SIG-M5 treated with dmso at 0.1 percent for 504 hours (cell line): ENCODE data around the gene OTOP1.
"Not testable (repeated sequence)": the region's sequence is repeated elsewhere in the genome, so short reads cannot be mapped to it uniquely, and the experiment has no call there.

ENCODE experiments used
- DNase-seq: peaks from one replicate; lab custom pipeline; 2025; ENCODE audit not compliant: unreplicated experiment; lab: John Stamatoyannopoulos, UW

Gene OTOP1

GRCh38 chr4:4239551-4239950, 12.8 kb upstream of the OTOP1 start:
- not testable (repeated sequence) for DNase-seq

DNA sequence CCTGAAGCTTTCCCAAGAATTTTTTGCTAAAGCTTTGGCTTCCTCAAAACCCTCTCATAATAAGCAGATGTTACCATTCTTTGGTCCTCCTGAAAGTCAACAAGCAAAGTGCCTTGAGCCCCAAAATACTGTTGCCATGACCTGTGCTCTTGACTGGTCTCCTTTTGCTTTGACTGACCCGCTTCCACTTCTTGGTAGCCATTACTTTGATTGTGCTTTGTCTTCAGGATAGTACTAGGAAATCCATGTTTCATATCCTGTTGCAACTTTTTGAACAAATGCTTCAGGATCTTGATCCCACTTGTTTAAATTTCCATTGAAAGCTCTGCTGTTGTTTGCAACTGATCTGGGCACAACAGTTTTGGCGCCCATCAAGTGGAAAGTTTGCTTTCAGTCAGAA, 6.9 kb upstream of the OTOP1 start:
- DNase-seq: no peak

DNA sequence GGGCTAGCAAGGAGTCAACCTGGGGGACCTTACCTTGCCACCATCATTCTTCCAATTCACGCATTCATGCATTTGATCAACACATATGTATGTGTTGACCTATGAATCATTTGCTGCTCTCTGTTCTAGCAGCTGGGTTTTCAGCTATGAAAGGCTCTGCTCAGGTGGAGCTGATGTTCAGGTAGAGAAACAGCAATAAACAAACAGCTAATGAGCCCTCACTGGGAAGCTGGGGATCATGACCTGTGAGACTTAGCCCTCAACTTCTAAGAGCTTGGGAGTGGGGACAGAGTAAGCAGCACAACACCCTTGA, 1.6 kb upstream of the OTOP1 start:
- no peak for DNase-seq

- DNase-seq: no peak
Measured at GRCh38 chr4:4227510-4228355, 1.0 kb upstream of the OTOP1 start.

GRCh38 chr4:4225915-4226605, 669 bp downstream of the OTOP1 start:
- no peak for DNase-seq

GRCh38 chr4:4217113-4217512, 9.6 kb downstream of the OTOP1 start:
- no peak for DNase-seq

DNA sequence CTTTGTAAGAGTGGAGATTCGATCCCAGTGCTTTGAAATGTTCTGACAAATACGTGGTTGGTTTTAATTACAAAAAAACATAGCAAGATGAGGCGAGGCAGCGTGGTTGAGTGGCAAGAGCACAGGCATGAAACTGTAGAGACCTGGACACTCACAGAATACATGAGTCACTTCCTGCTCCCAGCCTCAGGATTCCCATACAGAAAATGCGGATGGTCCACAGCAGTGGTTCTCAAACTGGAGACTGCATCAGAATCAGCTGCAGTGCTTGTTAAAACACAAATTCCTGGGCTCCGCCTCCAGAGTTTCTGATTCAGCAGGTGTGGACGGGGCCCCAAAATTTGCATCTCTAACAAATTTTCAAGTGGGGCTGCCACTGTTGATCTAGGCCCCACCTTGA, 10.1 kb downstream of the OTOP1 start:
- DNase-seq: no peak

DNA sequence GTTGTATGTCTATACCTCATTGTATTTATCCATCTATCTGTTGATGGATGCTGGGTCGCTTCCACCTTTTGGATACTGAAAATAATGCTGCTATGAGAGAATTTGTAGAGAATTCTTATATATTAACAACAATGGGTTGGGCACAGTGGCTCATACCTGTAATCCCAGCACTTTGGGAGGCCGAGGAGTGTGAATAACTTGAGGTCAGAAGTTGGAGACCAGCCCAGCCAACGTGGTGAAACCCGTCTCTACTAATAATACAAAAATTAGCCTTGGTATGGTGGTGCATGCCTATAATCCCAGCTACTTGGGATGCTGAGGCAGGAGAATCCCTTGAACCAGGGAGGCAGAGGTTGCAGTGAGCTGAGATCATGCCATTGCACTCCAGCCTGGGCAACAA, 13.1 kb downstream of the OTOP1 start:
- DNase-seq: not testable (repeated sequence)

GRCh38 chr4:4206204-4206603, 20.5 kb downstream of the OTOP1 start:
- DNase-seq: no peak

DNA sequence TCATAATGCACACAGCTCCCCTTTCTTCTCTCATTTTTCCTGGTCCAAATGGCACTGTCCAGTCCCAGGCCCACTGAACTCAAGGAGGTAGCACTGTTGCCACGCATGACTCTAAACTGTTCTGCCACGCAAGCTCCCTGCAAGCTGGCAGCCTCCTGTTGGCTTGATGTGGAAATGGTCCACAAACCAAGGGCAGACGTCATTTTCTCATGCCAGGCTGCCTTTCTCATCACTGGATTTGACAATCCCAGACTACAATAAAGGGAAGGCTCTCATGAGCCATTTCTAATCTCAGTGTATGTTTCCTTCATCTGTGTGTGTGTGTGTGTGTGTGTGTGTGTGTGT, 22.4 kb downstream of the OTOP1 start:
- DNase-seq: no peak

- no peak for DNase-seq
Measured at GRCh38 chr4:4203688-4204400, 22.9 kb downstream of the OTOP1 start.

DNA sequence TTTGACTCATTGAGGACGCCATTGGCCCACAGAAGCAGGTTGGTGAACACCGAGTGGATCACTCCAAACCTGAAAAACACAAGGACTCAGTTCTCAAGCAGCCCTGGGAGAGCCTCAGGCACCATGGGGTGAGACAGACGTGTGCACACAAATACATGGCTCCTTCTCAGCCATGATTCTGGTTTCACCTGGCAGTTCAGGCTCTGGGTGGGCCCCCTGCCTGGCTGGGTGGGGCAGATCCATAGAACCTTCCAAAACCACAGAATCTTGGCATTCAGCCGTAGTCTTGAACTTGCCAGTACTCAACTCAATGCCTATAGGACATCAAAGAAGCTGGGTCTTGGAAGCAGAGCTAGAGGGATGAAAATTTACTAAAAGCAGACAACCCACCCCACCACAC, 24.2 kb downstream of the OTOP1 start:
- DNase-seq: no peak

GRCh38 chr4:4200624-4201023, 26.1 kb downstream of the OTOP1 start:
- no peak for DNase-seq

- no peak for DNase-seq
Measured at GRCh38 chr4:4195354-4195753, 31.4 kb downstream of the OTOP1 start.

- DNase-seq: not testable (repeated sequence)
Measured at GRCh38 chr4:4188557-4188956, 38.2 kb downstream of the OTOP1 start.

DNA sequence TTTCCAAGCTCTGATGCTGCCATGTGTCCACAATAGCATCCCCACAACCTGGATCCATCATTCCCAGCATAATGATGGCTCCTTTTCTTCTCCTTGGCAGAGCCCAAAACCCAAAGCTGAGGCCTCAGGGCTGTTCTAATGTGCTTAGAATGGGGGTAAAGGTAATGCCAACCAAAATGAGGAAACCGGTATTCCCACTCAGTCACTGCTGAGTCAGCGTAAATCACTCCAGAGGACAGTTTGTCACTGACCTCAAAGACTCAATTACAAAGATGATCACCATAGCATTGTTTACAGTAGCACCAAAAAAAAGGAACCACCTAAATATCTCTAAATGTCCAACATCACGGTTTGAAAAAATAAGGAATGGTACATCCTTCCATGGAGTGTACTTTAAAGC, 41.2 kb downstream of the OTOP1 start:
- DNase-seq: no peak

- peak; percentile 9 for DNase-seq
Measured at GRCh38 chr4:4182835-4183568, 43.7 kb downstream of the OTOP1 start.

DNA sequence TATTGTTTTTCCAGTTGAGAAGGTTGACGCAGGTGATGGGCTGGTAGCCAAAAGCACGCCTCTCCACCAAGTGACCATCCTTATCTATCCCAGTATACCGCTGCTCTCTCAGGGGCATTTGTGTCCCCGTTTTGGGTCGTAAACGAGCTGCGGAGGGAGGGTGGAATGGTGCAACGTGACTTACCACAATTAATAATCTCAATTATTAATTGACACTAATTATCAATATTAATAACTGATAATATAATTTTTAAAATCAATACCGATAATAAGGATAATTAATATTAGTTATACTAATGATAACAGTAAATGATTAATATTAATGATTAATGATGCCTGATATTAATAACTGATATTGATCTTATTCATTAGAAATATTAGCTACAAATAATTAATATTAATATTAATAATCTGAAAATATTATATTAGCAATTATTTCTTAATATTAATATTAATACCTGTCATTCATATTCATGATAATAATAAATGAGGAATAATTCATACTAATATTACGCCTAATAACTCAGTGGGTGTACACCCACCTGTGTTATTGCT, 56.1 kb downstream of the OTOP1 start:
- no peak for DNase-seq

GRCh38 chr4:4167981-4168780, 58.5 kb downstream of the OTOP1 start:
- not testable (repeated sequence) for DNase-seq

- DNase-seq: not testable (repeated sequence)
Measured at GRCh38 chr4:4166986-4167385, 59.7 kb downstream of the OTOP1 start.
